Heart left ventricle (tissue), 13 donors: ENCODE results near the gene DRD4.

Experiments
- POLR2A ChIP-seq, 2 donors: fragments of 450-650 bp; IDR thresholded peaks; one replicate each; pipeline ENCODE4 v1.6.1; 2017; ENCODE audit warnings: antibody characterized with exemption in 2 of 2, mild to moderate bottlenecking in 2 of 2, moderate library complexity in 2 of 2
- TF ChIP-seq, protein P1 (sequence below), 12 donors: fragments of 200-600 bp; sonication (generic) in 4 of 12; IDR thresholded peaks; one replicate each; pipeline versions ENCODE4 v1.5.0 to v1.8.0; 2018 to 2022; ENCODE audit warnings: antibody characterized with exemption in 12 of 12, mild to moderate bottlenecking in 5 of 12
- donor health status: ischemic (EF 13 %, LVEDD 7.1; RV severe dilation, severe dysfunction).
- donor health status: DM: no; HTN: yes; CAD: no.
- donor health status: DM: no; HTN: no; CAD: no.
- donor health status: ischemic (EF 25% LVEDD 6.9; RV normal size, moderate dysfunction).
- donor health status: ischemic (EF 25% LVEDD 5.7; RV mildly dilated, moderate dysfunction).
- donor health status: ischemic (EF 35%, LVEDD 5.7; RV mildly dilated, moderate dysfunction).
- donor health status: nonischemic (EF 11% LVEDD 7.7; RV severe dilation, severe dysfunction).
- donor health status: DM: yes; HTN: yes; CAD: no.
- donor health status: PGD.
- donor health status: ischemic (EF 29% LVEDD 5.4; RV normal size, mild dysfunction).
- donor health status: nonischemic (EF 23%, LVEDD 6.1; RV moderate dilation, normal function).

- TF ChIP-seq, protein P1, sequence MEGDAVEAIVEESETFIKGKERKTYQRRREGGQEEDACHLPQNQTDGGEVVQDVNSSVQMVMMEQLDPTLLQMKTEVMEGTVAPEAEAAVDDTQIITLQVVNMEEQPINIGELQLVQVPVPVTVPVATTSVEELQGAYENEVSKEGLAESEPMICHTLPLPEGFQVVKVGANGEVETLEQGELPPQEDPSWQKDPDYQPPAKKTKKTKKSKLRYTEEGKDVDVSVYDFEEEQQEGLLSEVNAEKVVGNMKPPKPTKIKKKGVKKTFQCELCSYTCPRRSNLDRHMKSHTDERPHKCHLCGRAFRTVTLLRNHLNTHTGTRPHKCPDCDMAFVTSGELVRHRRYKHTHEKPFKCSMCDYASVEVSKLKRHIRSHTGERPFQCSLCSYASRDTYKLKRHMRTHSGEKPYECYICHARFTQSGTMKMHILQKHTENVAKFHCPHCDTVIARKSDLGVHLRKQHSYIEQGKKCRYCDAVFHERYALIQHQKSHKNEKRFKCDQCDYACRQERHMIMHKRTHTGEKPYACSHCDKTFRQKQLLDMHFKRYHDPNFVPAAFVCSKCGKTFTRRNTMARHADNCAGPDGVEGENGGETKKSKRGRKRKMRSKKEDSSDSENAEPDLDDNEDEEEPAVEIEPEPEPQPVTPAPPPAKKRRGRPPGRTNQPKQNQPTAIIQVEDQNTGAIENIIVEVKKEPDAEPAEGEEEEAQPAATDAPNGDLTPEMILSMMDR (IDR thresholded peaks at IDR 0.05) = no peak
- no peak for TF ChIP-seq POLR2A (IDR thresholded peaks at IDR 0.05)
Measured at GRCh38 chr11:610146-610801, 26.8 kb upstream of the DRD4 start.
